HepG2 (cell line): ENCODE results near the gene GP9. TPM values are rescaled to one million over a fixed set of nuclear protein-coding genes. Genes with fewer than 3 reads are reported as not detected.

Source experiments
- ATAC-seq: fragments of 200-7000 bp; cut with Tn5 transposase; 3 replicates; pipeline ENCODE4 v1.9.1; 2020; ENCODE audit warnings: mild to moderate bottlenecking, moderate library complexity
- BruUV-seq: library from RNA; stranded (reverse); fragments of 400-500 nt; replicated peaks from 2 replicates; lab custom pipeline; 2021; lab: Mats Ljungman, UMichigan
- CTCF ChIA-PET: fragments of 300-600 bp; formaldehyde crosslinking; extraction: SDS; loops from one replicate; lab custom pipeline; 2021; ENCODE audit warnings: low total read pairs, inconsistent platforms, low intra/inter-chr PET ratio; lab: Yijun Ruan, JAX
- POLR2A ChIA-PET: fragments of 350-600 bp; sonication (Branson Sonifier 250); formaldehyde crosslinking; loops from one replicate; lab custom pipeline; 2020; ENCODE audit warnings: antibody characterized with exemption, inconsistent platforms; lab: Yijun Ruan, JAX
- DNase-seq: peaks from one replicate; pipeline ENCODE4 v3.0.0-alpha.2; 2015; ENCODE audit warnings: low spot score
- FAIRE-seq: peaks from 3 replicates; lab custom pipeline; 2011; peaks lifted over from hg19 to GRCh38; lab: Jason Lieb, UNC
- H2AFZ ChIP-seq: one replicate; pipeline ENCODE4 v1.6.1; 2011; ENCODE audit warnings: low read length, inconsistent platforms
- H3K27ac ChIP-seq: fragments of 300-600 bp; 3 replicates; pipeline ENCODE4 v1.8.0; 2011; ENCODE audit warnings: mixed run types, mild to moderate bottlenecking, mixed read lengths, low read length, inconsistent platforms; ENCODE audit not compliant: insufficient read depth; ENCODE audit errors: extremely low read length
- H3K27me3 ChIP-seq, 2 experiments: fragments of 200-600 bp in 1 of 2; 2 replicates in 1 of 2; 3 replicates in 1 of 2; pipeline versions ENCODE4 v1.6.0 to v1.8.0; 2011; ENCODE audit warnings: low read length in 2 of 2, mild to moderate bottlenecking in 2 of 2, moderate library complexity in 2 of 2, inconsistent platforms in 1 of 2; ENCODE audit not compliant: insufficient read depth in 2 of 2, control insufficient read depth in 1 of 2
- H3K36me3 ChIP-seq, 2 experiments: fragments of 200-600 bp in 1 of 2; replicated peaks in 1 of 2; 2 replicates in 1 of 2; 3 replicates in 1 of 2; pipeline versions ENCODE4 v1.5.1 to v1.8.0; 2011; ENCODE audit warnings: low read length in 2 of 2, inconsistent platforms in 1 of 2; ENCODE audit not compliant: insufficient read depth in 2 of 2, control insufficient read depth in 1 of 2
- H3K4me1 ChIP-seq: 2 replicates; pipeline ENCODE4 v1.5.1; 2012; ENCODE audit warnings: low read length, inconsistent platforms; ENCODE audit not compliant: insufficient read depth
- H3K4me2 ChIP-seq: 2 replicates; pipeline ENCODE4 v1.6.0; 2011; ENCODE audit warnings: low read depth, low read length, inconsistent platforms
- H3K4me3 ChIP-seq, 3 experiments: fragments of 200-600 bp in 1 of 3; sonication (generic), shearing (Covaris generic) in 1 of 3; replicated peaks in 1 of 3; 2 replicates each; pipeline ENCODE4 v1.5.1; 2011 to 2016; ENCODE audit warnings: low read length in 3 of 3, inconsistent platforms in 2 of 3, low read depth in 2 of 3, mild to moderate bottlenecking in 2 of 3, control low read depth in 1 of 3, mixed read lengths in 1 of 3; ENCODE audit not compliant: insufficient read depth in 1 of 3
- H3K79me2 ChIP-seq: one replicate; pipeline ENCODE4 v1.6.1; 2011; ENCODE audit warnings: low read length, inconsistent platforms; ENCODE audit not compliant: insufficient read depth
- H3K9ac ChIP-seq: 2 replicates; pipeline ENCODE4 v1.6.0; 2011; ENCODE audit warnings: mild to moderate bottlenecking, low read depth, low read length, inconsistent platforms; ENCODE audit not compliant: insufficient read depth
- H3K9me3 ChIP-seq: 2 replicates; pipeline ENCODE4 v1.5.1; 2012; ENCODE audit warnings: mild to moderate bottlenecking, low read length
- H4K20me1 ChIP-seq: 2 replicates; pipeline ENCODE4 v1.6.0; 2011; ENCODE audit warnings: inconsistent platforms, mild to moderate bottlenecking, low read length, moderate library complexity; ENCODE audit not compliant: insufficient read depth
- ARNT2 ChIP-seq: sonication (generic); formaldehyde crosslinking; IDR thresholded peaks from 2 replicates; pipeline ENCODE4 v1.8.0; 2022; ENCODE audit warnings: mild to moderate bottlenecking, low read depth, missing genetic modification reagents, moderate library complexity
- ESRRA ChIP-seq: sonication (generic); formaldehyde crosslinking; IDR thresholded peaks from 2 replicates; pipeline ENCODE4 v1.5.1; 2020; ENCODE audit warnings: mild to moderate bottlenecking, low read depth, missing genetic modification reagents
- MXD4 ChIP-seq: IDR thresholded peaks from 2 replicates; pipeline ENCODE4 v1.6.1; 2016; ENCODE audit warnings: mild to moderate bottlenecking, missing biosample characterization, missing genetic modification reagents
- NR2F6 ChIP-seq, 2 experiments: IDR thresholded peaks; 2 replicates each; pipeline ENCODE4 v1.6.1; 2016; ENCODE audit warnings: antibody characterized with exemption in 1 of 2, mild to moderate bottlenecking in 1 of 2
- POLR2A ChIP-seq, 2 experiments: IDR thresholded peaks; 2 replicates each; pipeline ENCODE4 v1.6.1; 2011; ENCODE audit warnings: low read depth in 2 of 2, low read length in 2 of 2, mild to moderate bottlenecking in 1 of 2, moderate library complexity in 1 of 2; ENCODE audit not compliant: insufficient read depth in 1 of 2
- REPIN1 ChIP-seq: sonication (generic); formaldehyde crosslinking; IDR thresholded peaks from 2 replicates; pipeline ENCODE4 v1.8.0; 2022; ENCODE audit warnings: missing genetic modification reagents, low read depth, mild to moderate bottlenecking, borderline replicate concordance
- SIN3A ChIP-seq: IDR thresholded peaks from 2 replicates; pipeline ENCODE4 v1.6.1; 2011; ENCODE audit warnings: low read depth, mild to moderate bottlenecking, control low read depth, low read length, borderline replicate concordance
- ZNF484 ChIP-seq: sonication (generic); formaldehyde crosslinking; IDR thresholded peaks from 2 replicates; pipeline ENCODE4 v1.5.1; 2020; ENCODE audit warnings: mild to moderate bottlenecking, low read depth, missing genetic modification reagents, borderline replicate concordance
- ZNF678 ChIP-seq: sonication (generic); formaldehyde crosslinking; IDR thresholded peaks from 2 replicates; pipeline ENCODE4 v1.4.0; 2020; ENCODE audit warnings: mild to moderate bottlenecking, missing genetic modification reagents
- WGBS: methylation state at CpG from one replicate; pipeline ENCODE4 v1.1.6; 2017; ENCODE audit warnings: low lambda C conversion rate; 5-methylcytosine and 5-hydroxymethylcytosine counted together
- in situ Hi-C: cut with HindIII; loops from 2 replicates; pipeline ENCODE4 v1.10.0; 2017; ENCODE audit warnings: low pct_unique_long_range_greater_than_20kb; ENCODE audit not compliant: extremely low pct_ligation_motif_present
- intact Hi-C: fragments of 100-400 bp; cut with micrococcal nuclease; formaldehyde crosslinking; loops from one replicate; pipeline ENCODE4 v1.10.0; 2022; ENCODE audit not compliant: unreplicated experiment
- polyA plus RNA-seq, 8 experiments: library from polyadenylated mRNA; depleted of rRNA in 3 of 8; stranded (reverse) in 7 of 8; unstranded in 1 of 8; fragments of >200 nt; fragmentation: Illumina TruSeq in 4 of 8; extraction: Trizol in 4 of 8; gene quantifications; 2 replicates each; pipeline versions ENCODE4 v1.2.1 to v1.2.3, GENCODE V29; 2011 to 2016; ENCODE audit warnings: low read depth in 4 of 8, missing spikeins in 1 of 8, mixed read lengths in 1 of 8; ENCODE audit not compliant: insufficient read depth in 1 of 8
- total RNA-seq, 5 experiments: library from RNA; depleted of rRNA; stranded (reverse); fragments of >200 nt; fragmentation: Illumina TruSeq; extraction: Trizol; gene quantifications; 2 replicates each; pipeline ENCODE4 v1.2.3, GENCODE V29; 2016; ENCODE audit warnings: low read depth in 1 of 5
- TF ChIP-seq, protein P1 (sequence below): conservative IDR thresholded peaks from 2 replicates; pipeline ENCODE4 v1.6.1; 2018; ENCODE audit warnings: missing genetic modification reagents
- TF ChIP-seq, protein P2 (sequence below): sonication (generic); formaldehyde crosslinking; IDR thresholded peaks from 2 replicates; pipeline ENCODE4 v1.9.0; 2021; ENCODE audit warnings: missing genetic modification reagents, mild to moderate bottlenecking, borderline replicate concordance
- TF ChIP-seq, protein P3 (sequence below): sonication (generic); formaldehyde crosslinking; IDR thresholded peaks from 2 replicates; pipeline ENCODE4 v1.5.1; 2020; ENCODE audit warnings: missing genetic modification reagents, mild to moderate bottlenecking, borderline replicate concordance

The GP9 gene
- total and polyA plus RNA-seq, 2 of the 13 experiments (the other 11 are each of a cell fraction or from before 2014, with no cell fraction given), result not detected

DNA sequence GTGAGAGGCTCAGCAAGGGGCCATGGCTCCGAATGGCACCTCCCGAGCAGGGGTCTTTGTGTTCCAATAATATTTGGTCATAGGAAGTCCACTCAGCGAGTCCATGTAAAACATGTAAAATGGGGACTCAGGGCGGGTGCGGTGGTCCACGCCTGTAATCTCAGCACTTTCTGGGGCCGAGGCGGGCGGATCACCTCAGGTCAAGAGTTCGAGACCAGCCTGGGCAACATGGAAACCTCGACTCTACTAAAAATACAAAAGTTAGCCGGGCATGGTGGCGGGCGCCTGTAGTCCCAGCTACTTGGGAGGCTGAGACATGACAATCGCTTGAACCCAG is 33.1 kb upstream of the GP9 start (continued):
- TF ChIP-seq MXD4, result no peak
- TF ChIP-seq ZNF678, result no peak
- TF ChIP-seq, protein P1, sequence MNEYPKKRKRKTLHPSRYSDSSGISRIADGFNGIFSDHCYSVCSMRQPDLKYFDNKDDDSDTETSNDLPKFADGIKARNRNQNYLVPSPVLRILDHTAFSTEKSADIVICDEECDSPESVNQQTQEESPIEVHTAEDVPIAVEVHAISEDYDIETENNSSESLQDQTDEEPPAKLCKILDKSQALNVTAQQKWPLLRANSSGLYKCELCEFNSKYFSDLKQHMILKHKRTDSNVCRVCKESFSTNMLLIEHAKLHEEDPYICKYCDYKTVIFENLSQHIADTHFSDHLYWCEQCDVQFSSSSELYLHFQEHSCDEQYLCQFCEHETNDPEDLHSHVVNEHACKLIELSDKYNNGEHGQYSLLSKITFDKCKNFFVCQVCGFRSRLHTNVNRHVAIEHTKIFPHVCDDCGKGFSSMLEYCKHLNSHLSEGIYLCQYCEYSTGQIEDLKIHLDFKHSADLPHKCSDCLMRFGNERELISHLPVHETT (CRISPR knock-in tag), result no peak
- no peak for TF ChIP-seq POLR2A (IDR thresholded peaks at IDR 0.05; ENCODE audit: insufficient read depth in 1 of 2, low read depth in 2 of 2, low read length in 2 of 2)

DNA sequence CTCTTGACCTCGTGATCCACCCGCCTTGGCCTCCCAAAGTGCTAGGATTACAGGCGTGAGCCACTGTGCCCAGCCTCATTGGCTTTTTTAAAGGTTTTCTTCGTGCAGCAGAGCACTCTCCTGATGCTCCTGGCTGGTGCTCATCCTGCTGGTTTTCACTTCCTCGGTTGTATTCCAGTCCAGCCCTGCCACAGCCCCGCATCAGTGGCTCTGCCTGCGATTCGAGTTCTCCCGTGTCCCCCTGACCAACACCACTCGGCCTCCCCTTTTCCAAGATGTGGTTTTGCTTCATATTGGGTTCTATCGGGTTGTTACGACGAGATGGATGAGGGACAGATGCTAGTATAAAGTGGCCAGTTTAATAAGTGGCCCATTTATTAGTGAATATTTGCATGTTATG is 31.7 kb upstream of the GP9 start:
- ChIA-PET CTCF (no interaction called here), POLR2A (no interaction called here)
- no peak overlapping the region for H3K27ac ChIP-seq
- FAIRE-seq (no peak), ATAC-seq (no peak), DNase-seq (no peak)
- peaks cover 14% of the 10 kb centered on the region for H3K4me1 ChIP-seq
- no peak overlapping the region for H2AFZ ChIP-seq
- no peaks in the 10 kb centered on the region for H3K9me3 ChIP-seq
- peaks cover 2 to 29% of the 10 kb centered on the region in 2 experiments; a peak in 3 of 5 replicates for H3K27me3 ChIP-seq
- no TSS peak for BruUV-seq
- H3K36me3 ChIP-seq, result no peaks in the 10 kb centered on the region
- intact Hi-C loops (no loop called here), in situ Hi-C loops (no loop called here)
- TF ChIP-seq NR2F6 (IDR thresholded peaks at IDR 0.05) (no peak), NR2F6 (CRISPR knock-in tag; IDR thresholded peaks at IDR 0.05) (no peak), SIN3A (no peak), REPIN1 (CRISPR knock-in tag) (no peak), ZNF484 (CRISPR knock-in tag) (no peak), ARNT2 (CRISPR knock-in tag) (no peak), ESRRA (no peak)
- TF ChIP-seq, protein P2, sequence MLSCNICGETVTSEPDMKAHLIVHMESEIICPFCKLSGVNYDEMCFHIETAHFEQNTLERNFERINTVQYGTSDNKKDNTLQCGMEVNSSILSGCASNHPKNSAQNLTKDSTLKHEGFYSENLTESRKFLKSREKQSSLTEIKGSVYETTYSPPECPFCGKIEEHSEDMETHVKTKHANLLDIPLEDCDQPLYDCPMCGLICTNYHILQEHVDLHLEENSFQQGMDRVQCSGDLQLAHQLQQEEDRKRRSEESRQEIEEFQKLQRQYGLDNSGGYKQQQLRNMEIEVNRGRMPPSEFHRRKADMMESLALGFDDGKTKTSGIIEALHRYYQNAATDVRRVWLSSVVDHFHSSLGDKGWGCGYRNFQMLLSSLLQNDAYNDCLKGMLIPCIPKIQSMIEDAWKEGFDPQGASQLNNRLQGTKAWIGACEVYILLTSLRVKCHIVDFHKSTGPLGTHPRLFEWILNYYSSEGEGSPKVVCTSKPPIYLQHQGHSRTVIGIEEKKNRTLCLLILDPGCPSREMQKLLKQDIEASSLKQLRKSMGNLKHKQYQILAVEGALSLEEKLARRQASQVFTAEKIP (CRISPR knock-in tag), result no peak
- TF ChIP-seq, protein P3, sequence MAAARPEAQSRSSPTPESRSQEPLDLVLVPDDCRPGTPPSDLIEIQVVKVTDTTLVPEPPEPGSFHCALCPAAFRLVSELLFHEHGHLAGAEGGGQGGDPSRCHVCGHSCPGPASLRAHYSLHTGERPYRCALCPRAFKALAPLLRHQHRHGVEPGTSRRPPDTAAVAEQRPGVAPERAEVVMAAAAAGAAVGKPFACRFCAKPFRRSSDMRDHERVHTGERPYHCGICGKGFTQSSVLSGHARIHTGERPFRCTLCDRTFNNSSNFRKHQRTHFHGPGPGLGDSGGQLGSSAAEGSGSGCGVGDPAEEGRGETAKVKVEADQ (CRISPR knock-in tag), result no peak
- H3K4me3 ChIP-seq, result no peak overlapping the region
- H4K20me1 ChIP-seq, result no peaks in the 10 kb centered on the region
- no peaks in the 10 kb centered on the region for H3K79me2 ChIP-seq
- WGBS, result 49% methylated on average over 13 of the region's 13 CpGs
- H3K9ac ChIP-seq, result no peak overlapping the region
- no peak overlapping the region for H3K4me2 ChIP-seq
